DND-41 (cell line): ENCODE measurements around the gene MAPK6.

Source experiments
- ATAC-seq: fragments of 200-7000 bp; cut with Tn5 transposase; 3 replicates; pipeline ENCODE4 v1.9.1; 2021; ENCODE audit warnings: low read depth; ENCODE audit not compliant: insufficient read depth
- DNase-seq: peaks from one replicate; pipeline ENCODE4 v3.0.0-alpha.2; 2020
- H2AFZ ChIP-seq: 2 replicates; pipeline ENCODE4 v1.6.0; 2012; ENCODE audit warnings: low read depth, low read length
- H3K27ac ChIP-seq: 2 replicates; pipeline ENCODE4 v1.5.1; 2012; ENCODE audit warnings: low read length, inconsistent platforms
- H3K27me3 ChIP-seq: fragments of 200-600 bp; sonication (generic); 2 replicates; pipeline ENCODE4 v1.6.0; 2012; ENCODE audit warnings: low read length, mild to moderate bottlenecking, inconsistent platforms; ENCODE audit not compliant: insufficient read depth, poor library complexity
- H3K36me3 ChIP-seq: 2 replicates; pipeline ENCODE4 v1.5.1; 2012; ENCODE audit warnings: low read length, inconsistent platforms; ENCODE audit not compliant: insufficient read depth
- H3K4me1 ChIP-seq: 2 replicates; pipeline ENCODE4 v1.5.1; 2012; ENCODE audit warnings: mild to moderate bottlenecking, low read length; ENCODE audit not compliant: insufficient read depth
- H3K4me2 ChIP-seq: 2 replicates; pipeline ENCODE4 v1.6.0; 2012; ENCODE audit warnings: mild to moderate bottlenecking, moderate library complexity, low read length, inconsistent platforms; ENCODE audit not compliant: insufficient read depth
- H3K4me3 ChIP-seq, 2 experiments: fragments of 200-600 bp in 1 of 2; shearing (Covaris generic) in 1 of 2; 2 replicates each; pipeline ENCODE4 v1.5.1; 2012 to 2016; ENCODE audit warnings: inconsistent platforms in 2 of 2, low read length in 2 of 2, mild to moderate bottlenecking in 2 of 2, low read depth in 1 of 2, moderate library complexity in 1 of 2
- H3K79me2 ChIP-seq: 2 replicates; pipeline ENCODE4 v1.6.0; 2012; ENCODE audit warnings: low read length, inconsistent platforms; ENCODE audit not compliant: insufficient read depth
- H3K9ac ChIP-seq: 2 replicates; pipeline ENCODE4 v1.6.0; 2012; ENCODE audit warnings: low read depth, mild to moderate bottlenecking, inconsistent platforms, low read length, moderate library complexity
- H3K9me3 ChIP-seq: 2 replicates; pipeline ENCODE4 v1.5.1; 2012; ENCODE audit warnings: low read length, moderate library complexity, mild to moderate bottlenecking, inconsistent platforms; ENCODE audit not compliant: insufficient read depth, severe bottlenecking
- H4K20me1 ChIP-seq: 2 replicates; pipeline ENCODE4 v1.6.0; 2012; ENCODE audit warnings: low read length; ENCODE audit not compliant: insufficient read depth
- CTCF ChIP-seq: IDR thresholded peaks from 2 replicates; pipeline ENCODE4 v1.5.1; 2012; ENCODE audit warnings: borderline replicate concordance, low read length, moderate library complexity, mild to moderate bottlenecking; ENCODE audit not compliant: poor library complexity, severe bottlenecking; ENCODE audit errors: extremely low read depth
- EZH2 ChIP-seq: IDR thresholded peaks from 3 replicates; pipeline ENCODE4 v1.6.1; 2012; ENCODE audit warnings: borderline replicate concordance, low read depth, mild to moderate bottlenecking, moderate library complexity, low read length, inconsistent platforms; ENCODE audit not compliant: severe bottlenecking

MAPK6 gene

GRCh38 chr15:52085299-52085698 lies 66.3 kb downstream of the MAPK6 start:
- ATAC-seq (no peak), DNase-seq (no peak)

GRCh38 chr15:52086011-52086786 lies 67.2 kb downstream of the MAPK6 start:
- no peak overlapping the region for H3K4me3 ChIP-seq
- H3K9me3 ChIP-seq: peaks cover 14% of the 10 kb centered on the region
- H3K27ac ChIP-seq: no peak overlapping the region
- H3K9ac ChIP-seq: no peak overlapping the region
- H3K4me2 ChIP-seq: no peak overlapping the region
- H3K27me3 ChIP-seq: no peaks in the 10 kb centered on the region
- no peak overlapping the region for H2AFZ ChIP-seq
- TF ChIP-seq CTCF (no peak), EZH2 (no peak)
- ATAC-seq: no peak
- H3K79me2 ChIP-seq: no peaks in the 10 kb centered on the region
- peaks cover 13% of the 10 kb centered on the region for H3K4me1 ChIP-seq
- H3K36me3 ChIP-seq: no peaks in the 10 kb centered on the region
- H4K20me1 ChIP-seq: no peaks in the 10 kb centered on the region
- DNase-seq: no peak

More at GRCh38 chr15:52085299-52085698, 66.3 kb downstream of the MAPK6 start:
- Histone ChIP-seq H3K4me3 (no peak overlapping the region), H3K4me2 (no peak overlapping the region), H3K27ac (no peak overlapping the region), H4K20me1 (no peaks in the 10 kb centered on the region), H3K36me3 (no peaks in the 10 kb centered on the region), H2AFZ (no peak overlapping the region), H3K27me3 (no peaks in the 10 kb centered on the region), H3K9ac (no peak overlapping the region), H3K9me3 (peaks cover 12% of the 10 kb centered on the region), H3K4me1 (peaks cover 13% of the 10 kb centered on the region), H3K79me2 (no peaks in the 10 kb centered on the region)
- TF ChIP-seq EZH2 (no peak), CTCF (no peak)

GRCh38 chr15:52090193-52090592 lies 71.2 kb downstream of the MAPK6 start:
- Histone ChIP-seq H3K27ac (no peak overlapping the region), H3K27me3 (no peaks in the 10 kb centered on the region), H3K4me2 (no peak overlapping the region), H3K4me3 (no peak overlapping the region), H2AFZ (no peak overlapping the region), H4K20me1 (no peaks in the 10 kb centered on the region), H3K79me2 (no peaks in the 10 kb centered on the region), H3K9ac (no peak overlapping the region), H3K36me3 (no peaks in the 10 kb centered on the region), H3K4me1 (no peaks in the 10 kb centered on the region), H3K9me3 (peaks cover 14% of the 10 kb centered on the region)
- DNase-seq (no peak), ATAC-seq (no peak)
- TF ChIP-seq EZH2 (no peak), CTCF (no peak)
